ENCODE data around the gene ZNF629. TPM values are rescaled to one million over a fixed set of nuclear protein-coding genes. Genes with fewer than 3 reads are reported as not detected.
A peak's percentile ranks its signal among the peaks of the same experiment; 100 is the strongest.

The ZNF629 gene
- total RNA-seq, 1 donor from 2014 or later, result 13.3 TPM

GRCh38 chr16:30746638-30747175 is 40.3 kb downstream of the ZNF629 start:
- H3K4me3 ChIP-seq, result no peak overlapping the region
- DNase-seq (no peak), ATAC-seq (no peak)
- no peaks in the 10 kb centered on the region for H3K9me3 ChIP-seq
- H3K27me3 ChIP-seq, result no peaks in the 10 kb centered on the region
- H3K36me3 ChIP-seq, result peaks cover 47% of the 10 kb centered on the region
- TF ChIP-seq, protein P1, sequence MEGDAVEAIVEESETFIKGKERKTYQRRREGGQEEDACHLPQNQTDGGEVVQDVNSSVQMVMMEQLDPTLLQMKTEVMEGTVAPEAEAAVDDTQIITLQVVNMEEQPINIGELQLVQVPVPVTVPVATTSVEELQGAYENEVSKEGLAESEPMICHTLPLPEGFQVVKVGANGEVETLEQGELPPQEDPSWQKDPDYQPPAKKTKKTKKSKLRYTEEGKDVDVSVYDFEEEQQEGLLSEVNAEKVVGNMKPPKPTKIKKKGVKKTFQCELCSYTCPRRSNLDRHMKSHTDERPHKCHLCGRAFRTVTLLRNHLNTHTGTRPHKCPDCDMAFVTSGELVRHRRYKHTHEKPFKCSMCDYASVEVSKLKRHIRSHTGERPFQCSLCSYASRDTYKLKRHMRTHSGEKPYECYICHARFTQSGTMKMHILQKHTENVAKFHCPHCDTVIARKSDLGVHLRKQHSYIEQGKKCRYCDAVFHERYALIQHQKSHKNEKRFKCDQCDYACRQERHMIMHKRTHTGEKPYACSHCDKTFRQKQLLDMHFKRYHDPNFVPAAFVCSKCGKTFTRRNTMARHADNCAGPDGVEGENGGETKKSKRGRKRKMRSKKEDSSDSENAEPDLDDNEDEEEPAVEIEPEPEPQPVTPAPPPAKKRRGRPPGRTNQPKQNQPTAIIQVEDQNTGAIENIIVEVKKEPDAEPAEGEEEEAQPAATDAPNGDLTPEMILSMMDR (IDR thresholded peaks at IDR 0.05), result no peak
- H3K4me1 ChIP-seq, result peaks cover 7% of the 10 kb centered on the region
- intact Hi-C loops (cut with DNase I), result no loop called here
- H3K27ac ChIP-seq, result peak overlapping the region; percentile 78

DNA sequence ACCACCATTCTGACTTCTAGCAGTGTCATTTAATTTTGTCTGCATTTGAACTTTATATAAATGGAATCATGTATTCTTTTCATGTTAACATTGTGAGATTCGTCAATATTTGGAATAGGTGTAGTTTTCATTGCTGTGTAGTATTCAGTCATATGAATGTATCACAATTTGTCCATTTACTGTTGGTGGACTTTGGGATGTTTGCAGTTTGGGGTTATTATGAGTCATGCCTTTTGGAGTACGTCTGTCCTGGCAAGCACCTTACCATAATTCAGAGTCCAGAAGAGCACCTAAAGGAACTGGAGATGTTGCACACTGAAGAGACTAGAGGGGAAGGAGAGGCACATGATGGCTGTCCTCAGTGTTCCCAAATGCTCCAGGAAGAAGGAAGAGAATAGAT is 41.9 kb downstream of the ZNF629 start:
- peaks cover 16% of the 10 kb centered on the region for H3K4me1 ChIP-seq
- ATAC-seq (no peak), DNase-seq (no peak)
- H3K27me3 ChIP-seq, result no peaks in the 10 kb centered on the region
- peaks cover 40% of the 10 kb centered on the region for H3K36me3 ChIP-seq
- H3K27ac ChIP-seq, result no peak overlapping the region
- no peak overlapping the region for H3K4me3 ChIP-seq
- H3K9me3 ChIP-seq, result no peaks in the 10 kb centered on the region
- TF ChIP-seq, protein P1 (IDR thresholded peaks at IDR 0.05), result no peak
- intact Hi-C loops (cut with DNase I), result no loop called here

DNA sequence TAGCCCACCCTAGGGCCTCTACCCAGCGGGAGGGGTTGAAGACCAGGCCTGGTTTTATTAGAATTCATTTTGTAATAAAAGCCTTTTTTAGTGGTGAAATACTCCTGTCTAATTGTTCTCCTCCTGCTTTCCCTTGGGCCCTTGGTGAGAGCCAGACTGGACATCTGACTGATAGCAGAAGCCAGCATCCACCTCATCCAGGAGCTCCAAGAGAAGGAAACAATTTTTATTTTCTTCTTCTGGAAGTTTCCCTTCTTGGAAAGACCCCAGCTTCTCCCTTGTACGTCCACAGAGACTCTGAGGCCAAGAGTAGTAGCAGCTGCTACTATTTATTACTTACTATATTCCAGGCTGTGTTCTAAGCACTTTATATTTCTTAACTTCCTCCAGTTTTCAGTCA is 42.8 kb downstream of the ZNF629 start:
- Histone ChIP-seq H3K9me3 (no peaks in the 10 kb centered on the region), H3K36me3 (peaks cover 43% of the 10 kb centered on the region), H3K27me3 (no peaks in the 10 kb centered on the region), H3K4me3 (no peak overlapping the region), H3K27ac (no peak overlapping the region), H3K4me1 (peaks cover 22% of the 10 kb centered on the region)
- TF ChIP-seq, protein P1 (IDR thresholded peaks at IDR 0.05), result no peak
- intact Hi-C loops (cut with DNase I), result no loop called here
- ATAC-seq (no peak), DNase-seq (no peak)

GRCh38 chr16:30743716-30744115 is 43.3 kb downstream of the ZNF629 start:
- H3K4me1 ChIP-seq, result peaks cover 22% of the 10 kb centered on the region
- H3K9me3 ChIP-seq, result no peaks in the 10 kb centered on the region
- no peak for DNase-seq
- TF ChIP-seq, protein P1 (IDR thresholded peaks at IDR 0.05), result no peak
- intact Hi-C loops (cut with DNase I), result no loop called here
- peaks cover 48% of the 10 kb centered on the region for H3K36me3 ChIP-seq
- no peaks in the 10 kb centered on the region for H3K27me3 ChIP-seq
- H3K4me3 ChIP-seq, result no peak overlapping the region
- no peak overlapping the region for H3K27ac ChIP-seq
- no peak for ATAC-seq

GRCh38 chr16:30741461-30741914 is 45.5 kb downstream of the ZNF629 start:
- intact Hi-C loops (cut with DNase I), result no loop called here
- Histone ChIP-seq H3K9me3 (no peaks in the 10 kb centered on the region), H3K4me1 (peaks cover 15% of the 10 kb centered on the region), H3K4me3 (peak overlapping the region; percentile 37), H3K27ac (peak overlapping the region; percentile 80), H3K27me3 (no peaks in the 10 kb centered on the region), H3K36me3 (peaks cover 70% of the 10 kb centered on the region)
- peak; percentile 91 for ATAC-seq
- DNase-seq, result peak; percentile 84
- TF ChIP-seq, protein P1 (IDR thresholded peaks at IDR 0.05), result no peak
